ENCODE data around the gene DNASE2B.

DNA sequence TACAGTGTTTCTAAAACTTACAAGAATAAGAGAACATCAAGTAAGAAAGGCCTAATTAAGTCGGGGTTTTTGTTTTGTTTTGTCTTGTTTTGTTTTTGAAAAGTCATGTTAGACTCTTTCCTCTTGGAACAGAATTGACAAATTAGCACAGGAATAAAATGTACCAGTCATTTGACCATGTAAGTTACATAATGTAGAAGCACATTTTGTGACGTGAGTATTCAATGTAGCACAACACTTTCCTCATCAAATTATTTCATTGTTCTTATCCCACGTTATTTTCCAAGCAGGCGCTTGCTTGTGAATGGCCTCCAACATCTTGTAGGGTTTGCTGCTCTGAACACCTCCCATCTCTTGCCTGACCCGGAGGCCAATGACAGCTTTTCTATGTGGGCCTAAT lies 34.7 kb upstream of the DNASE2B start:
- TF ChIP-seq CTCF (IDR thresholded peaks at IDR 0.05) = no peak
- TF ChIP-seq POLR2AphosphoS5 (IDR thresholded peaks at IDR 0.05) = no peak
